ENCODE data around the gene GAS2L3. TPM values are rescaled to one million over a fixed set of nuclear protein-coding genes. Genes with fewer than 3 reads are reported as not detected.

Gene GAS2L3
- total RNA-seq, 1 experiment from 2014 or later, result 11.7 TPM

GRCh38 chr12:100574187-100575074 lies 947 bp downstream of the GAS2L3 start:
- Histone ChIP-seq H3K9me3 (ENCODE audit: control insufficient read depth, low read depth, low read length) (no peaks in the 10 kb centered on the region), H3K27ac (ENCODE audit: insufficient read length, low read depth, low read length) (no peak overlapping the region), H3K14ac (ENCODE audit: insufficient read depth, low read length) (no peak overlapping the region), H3K4ac (ENCODE audit: low read depth, low read length) (no peak overlapping the region), H2BK15ac (ENCODE audit: low read depth, low read length) (no peak overlapping the region), H4K20me1 (ENCODE audit: control insufficient read depth, insufficient read depth, insufficient read length) (no peaks in the 10 kb centered on the region), H2BK12ac (ENCODE audit: insufficient read length, low read depth, low read length) (no peak overlapping the region), H2AFZ (ENCODE audit: low read length) (no peak overlapping the region), H3K56ac (ENCODE audit: insufficient read length, low read depth, low read length) (no peak overlapping the region), H3K23me2 (ENCODE audit: insufficient read length, low read depth, low read length, poor library complexity, severe bottlenecking) (peaks cover 10% of the 10 kb centered on the region), H4K91ac (ENCODE audit: insufficient read length, low read depth, low read length) (no peak overlapping the region), H3K4me2 (ENCODE audit: insufficient read depth, insufficient read length, low read length) (peak overlapping the region; percentile 62), H3K4me1 (ENCODE audit: insufficient read depth, low read length) (no peaks in the 10 kb centered on the region), H3K23ac (ENCODE audit: insufficient read length, low read depth, low read length) (no peak overlapping the region), H4K5ac (ENCODE audit: insufficient read length, low read depth, low read length) (no peak overlapping the region), H3K9ac (ENCODE audit: extremely low read depth, insufficient read length, low read length) (peak overlapping the region; percentile 3), H4K8ac (replicated peaks; ENCODE audit: insufficient read length, low read depth, low read length) (no peak overlapping the region), H3K79me2 (ENCODE audit: insufficient read depth, low read length) (peaks cover 2% of the 10 kb centered on the region; the same call in 1 of the 2 replicates), H3K27me3 (ENCODE audit: insufficient read depth, low read length) (no peaks in the 10 kb centered on the region), H2BK5ac (ENCODE audit: insufficient read length, low read length) (no peak overlapping the region), H3K79me1 (ENCODE audit: insufficient read depth, low read depth, low read length, poor library complexity, severe bottlenecking) (no peaks in the 10 kb centered on the region), H2BK20ac (ENCODE audit: low read depth, low read length, poor library complexity, severe bottlenecking) (no peak overlapping the region), H3T11ph (ENCODE audit: low read length) (no peak overlapping the region), H2BK120ac (ENCODE audit: low read depth, low read length, poor library complexity, severe bottlenecking) (no peak overlapping the region), H2AK5ac (ENCODE audit: insufficient read length, low read length) (no peak overlapping the region), H3K18ac (ENCODE audit: insufficient read length, low read depth, low read length) (no peak overlapping the region)
- H3K27me3 Mint-ChIP-seq (ENCODE audit: low read depth), result peaks cover 22% of the 10 kb centered on the region
- no peaks in the 10 kb centered on the region; a peak in 2 of 7 replicates for H3K36me3 Mint-ChIP-seq (ENCODE audit: insufficient read depth in 1 of 3, low read depth in 3 of 3)
- WGBS (ENCODE audit: extremely low coverage, insufficient read length, low lambda C conversion rate), result no CpG with 5 or more reads among the region's 15 CpGs
- peaks cover 10 to 14% of the 10 kb centered on the region in 2 experiments for H3K4me1 Mint-ChIP-seq
- H3K27ac Mint-ChIP-seq, result no peak overlapping the region
- H3K9me3 Mint-ChIP-seq, result no peaks in the 10 kb centered on the region
- peak overlapping the region; percentile 91 to 96 for H3K4me3 Mint-ChIP-seq
- DNase-seq, result peak; percentile 41
- no peak for TF ChIP-seq CTCF (conservative IDR thresholded peaks at IDR 0.05)

All from H9 (cell line).